Stomach (tissue), 4 donors: ENCODE measurements around the gene CACNA2D2.

ENCODE experiments used
- POLR2AphosphoS5 ChIP-seq, 3 donors: sonication (generic); formaldehyde crosslinking; IDR thresholded peaks; one replicate each; pipeline ENCODE4 v1.6.1; 2016; ENCODE audit warnings: antibody characterized with exemption in 3 of 3
- TF ChIP-seq, protein P1 (sequence below), 7 experiments: fragments of 450-650 bp in 4 of 7; fragments of 200-600 bp in 3 of 7; sonication (generic) in 3 of 7; IDR thresholded peaks; one replicate each; pipeline ENCODE4 v1.5.1; 2016 to 2019; ENCODE audit warnings: antibody characterized with exemption in 7 of 7, control low read depth in 2 of 7, mild to moderate bottlenecking in 1 of 7

DNA sequence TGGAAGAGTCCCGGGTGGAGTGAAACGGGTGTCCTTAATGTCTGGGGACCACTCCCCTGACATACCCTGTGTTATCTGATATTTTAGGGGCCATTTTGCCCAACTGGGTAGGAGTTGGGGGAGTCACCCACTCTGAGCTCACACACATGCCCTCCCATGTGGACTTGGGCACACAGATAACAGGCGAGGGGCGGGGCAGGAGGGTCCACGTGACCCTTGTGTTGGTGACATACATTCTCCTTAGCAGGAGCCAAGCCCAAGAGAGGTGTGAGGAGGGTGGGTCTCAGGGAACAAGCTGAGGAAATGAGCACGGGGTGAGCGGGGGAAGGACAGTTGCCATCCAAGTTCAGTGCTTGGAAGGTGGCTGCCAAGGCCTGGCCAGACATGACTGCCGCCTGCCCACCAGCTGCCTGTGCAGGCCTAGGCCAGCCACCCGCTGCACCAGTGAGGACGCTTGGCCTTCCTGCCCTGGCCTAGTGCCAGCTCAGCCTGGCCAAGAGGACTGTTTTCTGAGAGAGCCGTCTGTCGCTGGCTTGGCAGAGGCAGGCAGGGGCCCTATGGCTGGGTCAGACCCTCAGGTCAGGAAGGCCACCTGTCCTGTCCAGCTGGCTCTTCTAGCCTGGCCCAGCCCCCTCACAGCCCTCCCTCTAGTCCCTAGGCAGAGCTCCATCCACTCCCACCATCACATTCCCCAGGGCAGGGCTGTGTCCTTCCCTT is 112.8 kb downstream of the CACNA2D2 start:
- TF ChIP-seq, protein P1, sequence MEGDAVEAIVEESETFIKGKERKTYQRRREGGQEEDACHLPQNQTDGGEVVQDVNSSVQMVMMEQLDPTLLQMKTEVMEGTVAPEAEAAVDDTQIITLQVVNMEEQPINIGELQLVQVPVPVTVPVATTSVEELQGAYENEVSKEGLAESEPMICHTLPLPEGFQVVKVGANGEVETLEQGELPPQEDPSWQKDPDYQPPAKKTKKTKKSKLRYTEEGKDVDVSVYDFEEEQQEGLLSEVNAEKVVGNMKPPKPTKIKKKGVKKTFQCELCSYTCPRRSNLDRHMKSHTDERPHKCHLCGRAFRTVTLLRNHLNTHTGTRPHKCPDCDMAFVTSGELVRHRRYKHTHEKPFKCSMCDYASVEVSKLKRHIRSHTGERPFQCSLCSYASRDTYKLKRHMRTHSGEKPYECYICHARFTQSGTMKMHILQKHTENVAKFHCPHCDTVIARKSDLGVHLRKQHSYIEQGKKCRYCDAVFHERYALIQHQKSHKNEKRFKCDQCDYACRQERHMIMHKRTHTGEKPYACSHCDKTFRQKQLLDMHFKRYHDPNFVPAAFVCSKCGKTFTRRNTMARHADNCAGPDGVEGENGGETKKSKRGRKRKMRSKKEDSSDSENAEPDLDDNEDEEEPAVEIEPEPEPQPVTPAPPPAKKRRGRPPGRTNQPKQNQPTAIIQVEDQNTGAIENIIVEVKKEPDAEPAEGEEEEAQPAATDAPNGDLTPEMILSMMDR (IDR thresholded peaks at IDR 0.05), result no peak
- TF ChIP-seq POLR2AphosphoS5 (IDR thresholded peaks at IDR 0.05), result no peak
